ENCODE data around the gene CACNA1H.
"Not testable (repeated sequence)": the region's sequence is repeated elsewhere in the genome, so short reads cannot be mapped to it uniquely, and the experiment has no call there.

DNA sequence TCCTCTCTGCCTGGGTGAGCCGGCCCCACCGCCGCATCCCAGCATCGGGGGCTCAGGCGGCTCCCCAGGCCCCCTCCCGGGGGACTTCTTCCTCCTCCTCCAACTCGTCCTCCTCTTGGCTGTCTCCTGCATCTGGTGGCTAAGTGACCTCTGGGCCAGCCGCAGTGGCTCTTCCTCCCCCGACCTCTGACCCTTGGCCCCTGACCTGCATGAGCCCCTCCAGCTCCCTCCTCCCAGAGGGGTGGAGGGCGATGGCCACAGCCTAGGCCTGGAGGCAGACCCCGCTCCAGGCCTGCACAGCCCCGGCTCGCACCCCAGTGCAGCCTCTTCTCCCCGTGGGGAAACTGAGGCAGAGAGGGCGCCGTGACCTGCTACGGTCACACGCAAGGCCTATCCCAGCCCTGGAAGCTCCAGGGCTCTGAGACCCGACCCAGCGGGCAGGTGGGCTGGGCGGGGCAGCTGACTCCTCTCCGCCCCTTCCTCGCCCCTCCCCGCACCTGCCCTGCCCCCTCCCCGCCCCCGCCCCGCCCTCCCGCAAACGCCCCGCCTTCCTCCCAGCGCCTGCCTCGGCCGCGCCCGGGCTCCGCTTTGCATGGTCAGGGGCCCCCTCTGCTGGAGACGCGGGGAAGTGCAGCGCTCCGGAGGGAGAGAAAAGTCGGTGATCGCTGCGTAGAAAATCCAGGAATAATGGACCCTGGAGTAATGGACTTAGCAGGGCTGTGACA is 96.3 kb downstream of the CACNA1H start:
- TF ChIP-seq CTCF, POLR2A (IDR thresholded peaks at IDR 0.05): not testable (repeated sequence)

All from heart left ventricle (tissue), 13 donors.